Urinary bladder (tissue), 2 donors: ENCODE data around the gene EVX2. TPM values are rescaled to one million over a fixed set of nuclear protein-coding genes. Genes with fewer than 3 reads are reported as not detected.

Experiments
- polyA plus RNA-seq: library from polyadenylated mRNA; stranded (reverse); fragments of 200-250 nt; gene quantifications from one replicate; pipeline ENCODE4 v1.2.3, GENCODE V29; 2013
- total RNA-seq: library from RNA; depleted of rRNA; stranded (reverse); fragments of >200 nt; gene quantifications from one replicate; pipeline ENCODE4 v1.2.3, GENCODE V29; 2014
- donor health status: healthy.

EVX2 gene
- total and polyA plus RNA-seq, 2 donors, result 0.05 to 1.9 TPM

Other genes starting within 250 kb of the EVX2 start
- gene LNPK, start 81.7 kb downstream of the EVX2 start, total RNA-seq, result 93.1 TPM
- 9.4 TPM for gene LNPK, start 81.7 kb downstream of the EVX2 start, polyA plus RNA-seq
- gene HOXD13, start 8.8 kb upstream of the EVX2 start, total RNA-seq, result 14.9 TPM
- gene HOXD13, start 8.8 kb upstream of the EVX2 start, polyA plus RNA-seq, result 4.1 TPM
- 2.2 TPM for gene HOXD12, start 15.8 kb upstream of the EVX2 start, total RNA-seq
- 0.09 TPM for gene HOXD12, start 15.8 kb upstream of the EVX2 start, polyA plus RNA-seq
- gene HOXD11, start 23.3 kb upstream of the EVX2 start, total RNA-seq, result 6.0 TPM
- gene HOXD11, start 23.3 kb upstream of the EVX2 start, polyA plus RNA-seq, result 3.3 TPM
- 14.1 TPM for gene HOXD10, start 32.8 kb upstream of the EVX2 start, total RNA-seq
- 4.1 TPM for gene HOXD10, start 32.8 kb upstream of the EVX2 start, polyA plus RNA-seq
- 2.9 TPM for gene HOXD9, start 38.8 kb upstream of the EVX2 start, total RNA-seq
- gene HOXD9, start 38.8 kb upstream of the EVX2 start, polyA plus RNA-seq, result 5.6 TPM
- gene HOXD8, start 45.7 kb upstream of the EVX2 start, total RNA-seq, result 12.3 TPM
- gene HOXD8, start 45.7 kb upstream of the EVX2 start, polyA plus RNA-seq, result 7.0 TPM
- gene HOXD4, start 67.6 kb upstream of the EVX2 start, total RNA-seq, result 4.0 TPM
- gene HOXD4, start 67.6 kb upstream of the EVX2 start, polyA plus RNA-seq, result 2.0 TPM
- 5.2 TPM for gene HOXD3, start 73.3 kb upstream of the EVX2 start, total RNA-seq
- gene HOXD3, start 73.3 kb upstream of the EVX2 start, polyA plus RNA-seq, result 1.6 TPM
- gene HOXD1, start 104.7 kb upstream of the EVX2 start, total RNA-seq, result 0.90 TPM
- gene HOXD1, start 104.7 kb upstream of the EVX2 start, polyA plus RNA-seq, result 1.4 TPM
- gene MTX2, start 185.5 kb upstream of the EVX2 start, total RNA-seq, result 18.3 TPM
- 36.6 TPM for gene MTX2, start 185.5 kb upstream of the EVX2 start, polyA plus RNA-seq